Measurements from ENCODE around the gene RASGRP3.

GRCh38 chr2:33433279-33434235, 42.9 kb upstream of the RASGRP3 start:
- TF ChIP-seq, protein P1, sequence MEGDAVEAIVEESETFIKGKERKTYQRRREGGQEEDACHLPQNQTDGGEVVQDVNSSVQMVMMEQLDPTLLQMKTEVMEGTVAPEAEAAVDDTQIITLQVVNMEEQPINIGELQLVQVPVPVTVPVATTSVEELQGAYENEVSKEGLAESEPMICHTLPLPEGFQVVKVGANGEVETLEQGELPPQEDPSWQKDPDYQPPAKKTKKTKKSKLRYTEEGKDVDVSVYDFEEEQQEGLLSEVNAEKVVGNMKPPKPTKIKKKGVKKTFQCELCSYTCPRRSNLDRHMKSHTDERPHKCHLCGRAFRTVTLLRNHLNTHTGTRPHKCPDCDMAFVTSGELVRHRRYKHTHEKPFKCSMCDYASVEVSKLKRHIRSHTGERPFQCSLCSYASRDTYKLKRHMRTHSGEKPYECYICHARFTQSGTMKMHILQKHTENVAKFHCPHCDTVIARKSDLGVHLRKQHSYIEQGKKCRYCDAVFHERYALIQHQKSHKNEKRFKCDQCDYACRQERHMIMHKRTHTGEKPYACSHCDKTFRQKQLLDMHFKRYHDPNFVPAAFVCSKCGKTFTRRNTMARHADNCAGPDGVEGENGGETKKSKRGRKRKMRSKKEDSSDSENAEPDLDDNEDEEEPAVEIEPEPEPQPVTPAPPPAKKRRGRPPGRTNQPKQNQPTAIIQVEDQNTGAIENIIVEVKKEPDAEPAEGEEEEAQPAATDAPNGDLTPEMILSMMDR (IDR thresholded peaks at IDR 0.05) = no peak
- TF ChIP-seq NFIC (IDR thresholded peaks at IDR 0.05; ENCODE audit: borderline replicate concordance) = no peak
- TF ChIP-seq RFX5 (IDR thresholded peaks at IDR 0.05; ENCODE audit: low read length) = no peak
- no peak for TF ChIP-seq TEAD4 (IDR thresholded peaks at IDR 0.05; ENCODE audit: borderline replicate concordance, insufficient read depth)
- no peak for TF ChIP-seq GABPA (IDR thresholded peaks at IDR 0.05; ENCODE audit: low read depth)
- TF ChIP-seq POLR2AphosphoS5 (IDR thresholded peaks at IDR 0.05; ENCODE audit: low read depth, low read length) = no peak
- TF ChIP-seq MXI1 (IDR thresholded peaks at IDR 0.05; ENCODE audit: low read depth, low read length) = no peak
- no peak for TF ChIP-seq CHD2 (IDR thresholded peaks at IDR 0.05; ENCODE audit: low read length, partially characterized antibody)
- no peak for TF ChIP-seq YY1 (IDR thresholded peaks at IDR 0.05; ENCODE audit: low read depth)
- TF ChIP-seq EZH2phosphoT487 (IDR thresholded peaks at IDR 0.05; ENCODE audit: borderline replicate concordance, low read depth) = no peak

Data from SK-N-SH (cell line).